HuH-7.5 (cell line): ENCODE results near the gene DMXL2.
A peak's percentile ranks its signal among the peaks of the same experiment; 100 is the strongest.

Experiments used
- DNase-seq: peaks from one replicate; pipeline ENCODE4 v3.0.0; 2011; ENCODE audit warnings: low spot score

DMXL2 gene

DNA sequence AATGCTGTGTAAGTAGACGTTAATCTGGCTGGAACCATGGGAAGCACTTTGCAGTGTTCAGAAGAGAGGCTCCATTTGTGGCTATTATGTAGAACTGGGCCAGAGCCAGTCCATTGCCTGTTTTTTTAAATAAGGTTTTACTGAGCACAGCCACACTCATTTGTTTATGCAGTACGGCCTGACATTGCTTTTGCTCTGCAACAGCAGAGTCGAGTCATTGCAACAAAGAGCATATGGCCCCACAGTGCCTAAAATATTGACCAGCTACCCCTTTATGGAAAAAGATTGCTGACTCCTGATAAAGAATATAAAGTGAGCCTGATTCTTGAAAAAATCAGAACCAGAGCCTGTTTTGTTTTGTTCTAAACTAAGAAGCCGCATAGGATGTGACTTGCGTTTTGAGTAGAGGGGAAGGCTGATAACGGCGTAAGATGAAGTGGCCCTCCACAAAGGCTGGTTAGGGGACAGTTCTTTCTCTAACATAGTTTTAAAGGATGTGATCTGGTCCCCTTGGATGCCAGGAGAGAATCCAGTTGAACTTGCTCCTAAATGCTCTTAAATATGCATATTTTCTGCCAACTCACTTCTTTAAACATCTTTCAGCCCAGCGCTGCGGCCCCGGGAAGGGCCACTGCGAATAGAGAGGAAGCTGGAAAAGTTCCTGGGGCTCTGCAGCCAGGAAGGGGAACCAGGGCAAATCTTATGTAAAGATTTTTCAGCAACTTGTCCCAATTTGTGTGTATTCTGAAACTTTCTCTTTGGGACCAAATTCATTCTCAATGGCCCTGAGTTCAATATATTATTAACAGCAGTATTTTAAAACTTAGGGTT is 216.7 kb downstream of the DMXL2 start:
- no peak for DNase-seq

DNA sequence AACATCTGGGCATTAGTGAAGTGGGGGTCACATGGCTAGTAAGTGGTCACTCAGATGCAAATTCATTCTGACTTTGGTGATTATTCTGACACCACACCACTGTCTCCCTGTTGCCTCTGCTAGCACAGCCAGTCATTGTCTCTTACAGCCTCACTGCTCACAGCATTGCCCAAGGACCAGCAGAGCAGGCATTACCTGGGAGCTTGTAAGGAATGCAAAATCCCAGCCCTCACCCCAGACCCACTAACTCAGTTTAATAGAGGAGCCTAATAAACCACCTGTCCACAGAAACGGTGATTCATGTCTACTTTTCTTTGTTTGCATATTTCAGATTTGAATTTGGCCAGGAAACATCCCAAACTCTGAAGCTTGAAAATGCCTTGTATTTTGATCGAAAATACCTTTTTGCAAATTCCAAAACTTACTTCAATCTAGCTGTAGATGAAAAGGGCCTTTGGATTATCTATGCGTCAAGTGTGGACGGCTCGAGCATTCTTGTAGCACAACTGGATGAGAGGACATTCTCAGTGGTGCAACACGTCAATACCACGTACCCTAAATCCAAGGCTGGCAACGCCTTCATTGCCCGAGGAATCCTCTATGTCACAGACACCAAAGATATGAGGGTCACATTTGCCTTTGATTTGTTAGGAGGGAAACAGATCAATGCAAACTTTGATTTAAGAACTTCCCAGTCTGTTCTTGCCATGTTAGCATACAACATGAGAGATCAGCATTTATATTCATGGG is 218.4 kb downstream of the DMXL2 start:
- DNase-seq = no peak

DNA sequence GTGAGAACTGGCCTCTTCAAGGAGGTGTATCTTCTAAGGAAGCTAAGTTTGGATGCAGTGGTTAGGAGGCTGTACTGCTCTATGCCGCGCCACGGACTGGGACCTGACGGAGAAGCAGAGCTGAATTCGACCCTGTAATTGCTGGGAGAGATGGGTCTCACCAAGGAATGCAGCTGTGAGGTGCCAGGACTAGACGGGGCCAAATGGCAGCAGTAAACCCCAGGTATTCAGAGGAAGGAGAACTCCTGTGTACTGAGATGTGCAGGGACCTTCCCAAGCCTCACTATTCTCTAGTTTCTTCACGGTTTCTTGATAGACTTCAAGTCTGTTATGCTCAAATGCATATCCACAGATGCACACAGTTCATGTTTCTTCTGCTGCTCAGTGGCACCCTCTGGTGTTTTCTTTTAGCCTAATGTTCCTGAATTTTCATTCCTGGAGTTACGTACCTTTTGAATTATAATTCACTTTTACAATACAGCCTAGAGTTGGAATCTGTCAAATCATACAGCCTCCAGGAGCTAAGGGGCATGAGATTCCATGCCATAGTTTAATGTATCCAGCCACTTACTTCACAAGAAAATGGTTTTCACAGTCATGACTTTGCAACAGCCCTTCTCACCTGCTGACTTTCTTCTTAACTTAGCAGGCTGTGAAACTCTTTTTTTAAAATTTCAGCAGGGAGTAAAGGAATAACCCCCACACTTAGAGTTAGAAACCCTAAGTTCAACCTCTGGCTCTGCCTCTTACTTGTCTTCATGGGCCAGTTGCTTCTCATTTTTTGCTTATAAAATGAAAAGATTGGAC is 219.3 kb downstream of the DMXL2 start:
- DNase-seq = peak; percentile 31

DNA sequence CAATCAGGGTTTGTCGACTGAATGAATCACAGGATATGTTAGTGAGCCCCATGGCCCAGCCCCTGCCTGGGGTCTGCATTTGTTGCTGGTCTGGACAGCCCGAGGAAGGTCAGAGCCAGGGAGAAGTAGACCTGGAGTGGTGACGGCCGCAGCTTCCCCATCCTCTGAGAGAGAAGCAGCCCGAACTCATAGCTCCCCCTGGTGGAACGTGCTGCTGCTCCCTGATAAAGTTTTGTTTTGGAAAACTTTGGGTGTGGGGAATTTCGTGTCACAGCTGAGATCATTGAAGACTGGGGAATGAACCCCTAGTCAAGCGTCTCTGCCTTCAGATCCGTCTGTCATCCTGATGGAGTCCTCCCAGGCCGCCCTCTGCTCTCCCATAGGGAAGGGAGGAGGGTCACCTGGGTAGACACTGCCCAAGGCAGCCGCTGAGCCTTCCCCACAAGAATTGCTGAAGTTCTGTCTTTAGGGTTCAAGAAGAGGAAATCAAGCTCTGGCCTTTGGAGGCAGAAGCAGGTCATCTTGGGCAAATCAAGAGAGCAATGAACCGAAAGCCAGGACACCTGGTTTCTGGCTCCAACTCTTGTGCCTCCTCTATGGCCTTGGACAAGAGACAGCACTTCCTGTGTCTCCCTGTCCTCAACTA is 220.6 kb downstream of the DMXL2 start:
- peak; percentile 67 for DNase-seq

DNA sequence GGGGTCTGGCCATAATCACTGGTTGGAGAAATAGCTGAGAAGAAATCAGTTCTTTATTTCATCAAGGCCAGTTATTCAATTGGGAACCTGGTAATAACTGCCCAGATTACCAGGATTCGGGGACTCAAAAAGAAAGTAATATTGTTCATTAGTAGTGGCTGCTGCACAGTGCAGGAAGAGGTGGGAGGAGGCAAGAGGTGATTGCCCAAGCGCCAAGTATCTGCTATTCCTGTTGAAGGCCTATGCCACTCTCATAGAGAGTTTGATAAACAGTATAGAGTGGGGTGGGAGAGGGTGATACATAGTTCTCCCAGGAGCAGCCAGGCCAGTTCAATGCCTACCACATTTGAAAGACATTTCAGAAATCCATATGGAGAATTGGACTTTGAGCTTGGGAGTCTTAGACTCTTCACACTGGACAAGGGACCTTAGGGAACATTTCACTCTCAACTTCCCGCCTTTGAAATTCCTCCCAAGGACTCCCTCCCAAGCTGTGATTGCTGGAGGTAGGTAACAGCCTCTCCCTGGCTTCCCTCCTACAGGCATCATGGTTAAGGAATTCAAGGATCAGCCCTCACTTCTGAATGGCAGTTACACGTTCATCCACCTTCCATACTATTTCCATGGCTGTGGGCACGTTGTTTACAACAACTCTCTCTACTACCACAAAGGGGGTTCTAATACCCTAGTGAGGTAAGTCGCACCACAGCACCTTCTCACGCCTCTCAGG is 221.4 kb downstream of the DMXL2 start:
- no peak for DNase-seq

DNA sequence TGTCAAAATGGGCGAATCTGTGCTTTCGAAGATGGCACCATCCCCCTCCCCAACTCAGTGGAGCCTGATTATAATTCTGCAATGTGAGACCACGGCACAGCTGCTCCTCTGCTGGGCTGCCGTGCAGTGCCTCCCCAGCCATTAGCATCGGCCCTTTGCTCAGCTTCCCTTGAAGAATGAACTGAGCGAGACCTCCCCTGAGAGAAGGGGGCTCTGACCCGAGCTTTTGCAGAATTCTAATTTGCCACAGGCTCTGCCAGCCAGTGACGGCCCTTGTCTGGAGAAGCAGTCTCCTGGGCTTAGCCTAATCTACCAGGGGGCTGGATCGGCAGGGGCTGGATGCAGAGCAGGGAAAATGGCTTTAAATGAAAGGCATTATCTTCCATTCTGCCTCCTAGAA is 223.9 kb downstream of the DMXL2 start:
- no peak for DNase-seq
